Kidney tubule cell (primary cell): ENCODE data around the gene ELANE.
"Not testable (repeated sequence)": the region's sequence is repeated elsewhere in the genome, so short reads cannot be mapped to it uniquely, and the experiment has no call there.

Experiments
- DNase-seq: peaks from one replicate; pipeline ENCODE4 v3.0.0-alpha.2; 2018; ENCODE audit warnings: low spot score

The ELANE gene

DNA sequence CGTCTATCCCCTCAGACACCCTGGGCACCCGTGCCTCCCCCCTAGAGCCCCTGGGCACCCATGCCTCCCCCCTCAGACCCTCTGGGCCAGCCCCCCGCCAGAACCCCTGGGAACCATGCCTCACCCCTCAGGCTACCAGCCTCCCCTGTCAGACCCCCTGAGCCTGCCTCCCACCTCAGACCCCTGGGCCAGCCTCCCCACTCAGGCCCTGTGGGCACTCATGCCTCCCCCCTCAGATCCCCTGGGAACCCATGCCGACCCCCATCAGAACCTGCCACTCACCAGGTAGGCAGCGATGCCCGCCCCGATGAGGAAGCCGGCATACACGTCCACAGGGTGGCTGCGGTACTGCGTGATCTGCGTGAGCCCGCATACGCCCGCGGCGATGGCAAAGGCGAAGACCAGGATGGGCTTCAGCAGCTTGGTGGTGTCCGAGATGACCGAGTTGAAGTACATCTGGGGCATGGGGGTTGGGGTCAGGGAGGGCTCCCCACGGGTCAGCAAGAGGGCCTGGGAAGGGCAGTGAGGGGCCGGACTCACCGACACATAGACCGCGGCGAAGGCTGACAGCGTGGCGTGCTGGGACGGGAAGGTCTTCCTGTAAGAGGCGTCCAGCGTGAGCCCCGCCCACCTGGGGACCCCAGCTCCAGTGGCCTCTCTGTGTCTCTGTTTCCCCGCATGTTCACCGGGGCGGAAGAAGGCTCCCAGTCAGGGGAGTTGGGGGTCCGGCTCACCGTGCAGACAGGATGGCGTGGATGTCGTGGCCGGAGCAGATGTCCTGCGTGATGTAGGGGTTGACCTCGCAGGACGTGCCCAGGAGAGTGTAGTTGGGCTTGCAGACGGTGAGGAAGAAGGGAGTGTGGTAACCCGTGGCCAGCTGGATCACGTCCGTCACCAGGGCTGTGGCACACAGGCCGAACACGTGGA lies 37.7 kb upstream of the ELANE start:
- no peak for DNase-seq

DNA sequence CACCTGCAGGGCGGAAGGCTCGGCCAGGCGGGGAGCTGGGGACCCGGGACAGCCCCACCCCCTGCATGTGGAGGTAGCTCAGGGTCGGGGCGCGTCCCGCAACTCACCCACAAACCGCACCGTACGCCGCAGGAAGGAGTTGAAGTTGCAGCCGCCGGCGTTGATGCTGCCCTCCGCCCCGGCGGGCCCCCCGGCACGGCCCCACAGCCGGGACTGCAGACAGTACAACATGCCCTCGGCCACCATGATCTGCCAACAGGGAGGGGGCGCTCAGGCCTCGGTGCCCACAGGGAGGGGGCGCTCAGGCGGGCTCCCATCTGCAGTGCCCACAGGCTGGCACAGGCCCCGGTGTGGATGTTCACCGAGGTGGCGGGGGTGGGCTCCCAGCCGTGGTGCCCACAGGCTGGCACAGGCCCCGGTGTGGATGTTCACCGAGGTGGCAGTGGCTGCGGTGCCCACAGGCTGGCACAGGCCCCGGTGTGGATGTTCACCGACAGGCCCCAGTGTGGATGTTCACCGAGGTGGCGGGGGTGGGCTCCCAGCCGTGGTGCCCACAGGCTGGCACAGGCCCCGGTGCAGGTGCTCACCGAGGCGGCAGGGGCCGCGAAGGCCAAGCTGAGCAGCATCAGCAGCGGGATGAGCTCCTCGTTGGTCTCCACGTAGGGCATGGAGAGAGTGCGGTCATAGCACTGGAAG lies 36.9 kb upstream of the ELANE start:
- no peak for DNase-seq

DNA sequence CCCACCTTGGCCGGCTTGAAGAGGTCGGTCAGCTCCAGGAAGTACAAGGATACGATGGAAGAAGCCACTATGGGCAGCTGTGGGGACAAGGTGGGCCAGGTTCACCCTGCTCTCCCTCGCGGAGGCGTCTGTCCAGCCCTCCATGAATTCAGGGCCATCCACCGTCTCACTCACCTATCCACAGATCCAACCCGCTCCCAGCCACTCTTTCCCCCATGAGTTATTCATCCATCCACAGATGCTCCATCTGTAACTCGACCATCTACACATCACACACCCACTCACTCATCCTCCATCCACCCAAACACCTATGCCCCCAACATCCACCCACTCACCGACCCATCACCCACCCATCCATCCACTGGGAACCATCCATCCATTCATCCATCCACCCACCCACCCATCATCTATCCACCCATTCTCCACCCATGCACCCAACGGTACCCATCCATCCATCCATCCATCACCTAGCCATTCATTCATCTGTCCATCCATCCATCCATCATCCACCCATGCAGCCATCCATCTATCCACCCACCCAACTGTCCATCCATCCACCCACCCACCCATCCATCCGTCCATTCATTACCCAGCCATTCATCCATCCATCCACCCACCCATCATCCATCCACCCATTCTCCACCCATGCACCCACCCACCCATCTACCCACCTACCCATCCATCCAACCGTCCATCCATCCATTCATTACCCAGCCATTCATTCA lies 36.2 kb upstream of the ELANE start:
- no peak for DNase-seq

- no peak for DNase-seq
Measured at GRCh38 chr19:816500-816857, 35.6 kb upstream of the ELANE start.

DNA sequence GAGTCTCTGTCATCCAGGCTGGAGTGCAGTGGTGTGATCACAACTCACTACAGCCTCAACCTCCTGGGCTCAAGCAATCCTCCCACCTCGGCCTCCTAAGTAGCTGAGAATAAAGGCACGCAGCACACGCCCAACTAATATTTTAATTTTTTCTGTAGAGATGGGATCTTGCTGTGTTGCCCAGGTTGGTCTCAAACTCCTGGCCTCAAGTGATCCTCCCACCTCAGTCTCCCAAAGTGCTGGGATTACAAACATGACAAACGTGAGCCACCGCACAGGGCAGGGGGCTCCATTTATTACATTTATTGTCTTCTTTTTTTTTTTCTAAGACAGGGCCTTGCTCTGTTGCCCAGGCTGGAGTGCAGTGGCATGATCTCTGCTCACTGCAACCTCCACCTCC lies 31.9 kb upstream of the ELANE start:
- DNase-seq: not testable (repeated sequence)

DNA sequence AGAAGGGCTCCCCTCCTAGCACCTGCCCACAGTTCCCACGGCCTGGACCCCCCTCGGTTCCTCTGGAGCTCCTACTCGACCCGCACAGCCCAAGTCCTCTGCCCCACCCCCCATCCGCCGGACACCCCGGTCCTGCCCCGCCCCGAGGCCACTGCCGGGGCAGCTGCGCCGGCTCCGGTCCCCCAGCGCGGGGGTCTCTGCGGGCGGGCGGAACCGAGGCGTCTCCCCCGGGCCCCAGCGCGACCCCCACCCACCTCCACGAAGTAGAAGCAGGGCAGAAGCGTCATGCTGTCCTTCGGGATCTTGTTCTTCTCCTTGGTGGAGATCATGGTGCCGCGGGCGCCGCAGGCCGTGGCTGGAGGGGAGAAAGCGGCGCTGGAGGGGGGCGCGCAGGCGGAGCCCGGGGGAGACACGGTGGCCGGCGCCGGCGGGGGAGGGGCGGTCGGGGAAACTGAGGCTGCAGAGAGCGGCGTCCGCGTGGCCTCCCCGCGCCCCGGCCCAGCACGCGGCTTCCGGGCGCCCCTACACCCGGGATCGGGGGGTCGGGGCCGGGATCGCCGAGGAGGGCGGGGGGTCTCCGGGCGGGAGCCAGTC lies 30.8 kb upstream of the ELANE start:
- DNase-seq: no peak

DNA sequence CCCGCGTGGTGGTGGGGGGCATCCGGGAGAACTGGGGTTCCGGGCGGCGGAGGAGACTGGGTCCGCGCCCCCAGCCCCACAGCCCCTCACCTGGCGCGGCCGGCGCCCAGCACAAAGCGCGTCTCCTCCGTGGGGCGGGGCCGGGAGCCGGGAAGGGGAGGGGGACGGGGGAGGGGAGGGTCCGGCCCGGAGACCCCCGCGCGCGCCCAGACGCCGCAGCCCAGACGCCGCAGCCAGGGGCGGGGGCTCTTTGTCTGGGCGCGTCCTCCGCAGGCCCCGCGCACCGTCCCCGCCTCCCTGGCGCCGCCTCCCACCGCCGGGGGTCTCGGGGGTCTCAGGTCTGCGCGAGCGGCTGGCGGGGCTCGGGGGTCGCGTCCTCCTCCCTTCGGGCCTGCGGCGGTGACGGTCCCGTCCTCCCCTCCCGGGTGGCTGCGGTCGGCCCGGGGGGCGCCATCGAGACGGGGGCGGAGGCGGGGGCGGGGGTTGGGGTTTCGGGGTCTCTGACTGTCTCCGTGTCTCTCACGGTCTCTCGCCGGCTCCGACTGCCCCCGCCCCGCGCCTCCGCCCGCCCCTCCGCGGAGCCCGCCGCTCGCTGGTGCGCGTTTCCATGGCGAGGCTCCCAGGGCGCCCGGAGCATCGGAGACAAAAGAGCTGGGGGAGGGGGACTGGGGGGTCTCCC lies 30.1 kb upstream of the ELANE start, which contains the start of gene PLPPR3:
Gene PLPPR3, minus strand, starts transcription at position 131 of the 679 bp plus-strand sequence. CDS start 396 bp downstream, outside the sequence.
- no peak for DNase-seq

DNA sequence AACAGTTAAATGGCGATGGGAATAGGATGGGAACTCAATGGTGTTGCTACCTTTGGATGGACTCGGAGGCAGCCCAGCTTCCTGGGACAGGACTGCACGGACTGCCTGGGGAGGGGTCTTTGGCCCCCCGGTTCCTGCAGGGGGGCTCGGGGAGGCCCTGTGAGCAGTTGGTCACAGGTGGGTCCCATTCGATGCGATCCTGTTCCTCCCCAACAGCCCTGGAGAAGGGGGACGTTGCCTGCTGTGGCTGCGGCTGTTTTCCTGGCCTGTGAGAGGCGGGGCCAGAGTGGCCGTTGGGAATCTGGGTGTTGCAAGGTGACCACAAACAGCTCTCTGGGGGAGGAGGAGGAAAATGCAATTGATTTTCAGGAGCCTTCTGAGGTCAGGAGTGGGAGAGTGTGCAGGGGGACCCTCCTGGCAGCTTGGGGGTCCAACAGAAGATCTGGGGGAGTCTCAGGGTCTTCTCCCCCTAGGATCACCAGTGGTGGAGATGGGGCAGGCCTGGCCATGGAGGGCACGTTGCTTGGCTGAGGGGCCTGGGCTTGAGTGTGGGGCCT lies 28.5 kb upstream of the ELANE start:
- no peak for DNase-seq

DNA sequence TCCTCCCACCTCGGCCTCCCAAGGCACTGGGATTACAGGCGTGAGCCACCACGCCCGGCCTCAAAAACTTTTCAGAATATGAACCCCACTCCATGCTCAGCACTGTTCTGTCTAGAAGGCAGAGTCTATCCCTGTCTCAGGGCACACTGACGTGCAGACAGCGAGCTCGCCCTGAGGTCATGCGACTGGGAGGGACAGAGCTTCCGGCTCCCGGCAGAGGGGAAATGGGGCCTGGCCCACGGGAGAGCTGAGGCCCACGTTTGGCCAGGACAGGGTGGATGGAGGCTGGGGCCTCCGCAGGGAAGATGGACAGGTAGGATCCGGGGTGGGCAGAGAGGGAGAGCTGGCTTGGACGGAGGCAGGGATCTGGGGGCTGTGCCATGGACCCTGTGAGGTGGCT lies 27.2 kb upstream of the ELANE start:
- DNase-seq: no peak

DNA sequence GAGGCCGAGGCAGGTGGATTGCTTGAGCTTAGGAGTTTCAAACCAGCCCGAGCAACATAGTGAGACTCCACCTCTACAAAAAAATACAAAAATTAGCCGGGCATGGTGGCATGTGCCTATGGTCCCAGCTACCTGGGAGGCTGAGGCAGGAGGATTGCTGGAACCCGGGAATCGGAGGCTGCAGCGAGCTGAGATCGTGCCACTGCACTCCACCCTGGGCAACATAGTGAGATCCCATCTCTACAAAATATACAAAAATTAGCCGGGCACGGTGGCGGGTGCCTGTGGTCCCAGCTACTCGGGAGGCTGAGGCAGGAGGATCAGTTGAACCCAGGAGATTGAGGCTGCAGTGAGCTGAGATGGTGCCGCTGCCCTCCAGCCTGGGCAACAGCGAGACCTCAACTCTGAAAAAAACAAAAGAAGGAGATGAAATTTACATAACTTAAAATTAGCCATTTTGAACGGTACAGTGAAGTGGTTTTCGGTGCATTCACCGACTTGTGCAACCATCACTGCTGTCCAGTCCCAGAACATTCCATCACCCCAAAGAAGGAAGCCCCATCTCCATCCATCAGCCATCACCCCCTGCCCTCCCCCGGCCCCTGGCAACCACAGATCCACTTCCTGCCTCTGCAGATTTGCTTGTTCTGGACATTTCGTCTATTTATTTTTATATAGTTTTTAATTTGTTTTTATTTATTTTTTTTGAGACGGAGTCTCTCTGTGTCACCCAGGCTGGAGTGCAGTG lies 26.0 kb upstream of the ELANE start:
- no peak for DNase-seq

DNA sequence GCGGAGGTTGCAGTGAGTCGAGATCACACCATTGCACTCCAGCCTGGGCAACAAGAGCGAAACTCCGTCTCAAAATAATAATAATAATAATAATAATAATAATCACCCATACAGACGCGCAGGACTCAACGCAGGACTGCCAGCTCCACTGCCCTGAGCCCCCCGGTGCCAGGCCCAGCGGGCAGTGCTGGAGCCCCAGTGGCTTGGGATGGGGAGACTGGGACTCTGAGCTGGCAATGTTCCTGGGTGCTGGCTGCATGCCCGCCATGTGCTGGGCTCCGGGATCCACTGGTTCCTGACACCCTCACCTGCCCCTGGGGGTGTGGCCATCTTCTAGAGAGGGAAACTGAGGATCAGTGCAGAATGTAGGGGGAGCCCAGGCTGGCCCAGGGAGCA lies 24.8 kb upstream of the ELANE start:
- DNase-seq: no peak

DNA sequence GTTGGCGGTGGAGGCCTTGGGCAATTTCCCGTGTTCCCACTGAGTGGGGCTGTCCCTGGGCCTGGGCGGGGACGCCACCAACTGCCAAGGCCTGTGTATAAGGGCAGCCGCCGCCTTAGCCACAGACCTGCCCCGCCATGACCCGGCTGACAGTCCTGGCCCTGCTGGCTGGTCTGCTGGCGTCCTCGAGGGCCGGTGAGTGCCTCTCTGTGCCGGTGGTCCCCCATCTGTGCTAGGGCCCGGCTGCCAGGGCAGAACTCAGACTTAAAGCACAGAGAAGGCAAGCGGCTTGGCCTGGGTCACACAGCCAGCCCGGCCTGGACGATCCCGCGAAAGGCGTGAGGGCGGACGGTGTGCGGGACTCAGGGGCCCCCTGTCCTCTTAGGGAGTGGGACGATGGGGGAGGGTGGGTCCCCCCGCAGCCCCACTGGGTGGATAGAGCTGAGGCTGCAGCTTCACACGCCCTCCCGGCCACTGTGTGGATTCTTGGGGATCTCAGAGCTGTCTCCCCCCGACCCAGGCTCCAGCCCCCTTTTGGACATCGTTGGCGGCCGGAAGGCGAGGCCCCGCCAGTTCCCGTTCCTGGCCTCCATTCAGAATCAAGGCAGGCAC lies 24.3 kb upstream of the ELANE start, which contains the start of gene AZU1:
Gene AZU1, plus strand, starts transcription at position 128 of the 612 bp plus-strand sequence. Its CDS starts 10 bp downstream, at position 138.
- no peak for DNase-seq

DNA sequence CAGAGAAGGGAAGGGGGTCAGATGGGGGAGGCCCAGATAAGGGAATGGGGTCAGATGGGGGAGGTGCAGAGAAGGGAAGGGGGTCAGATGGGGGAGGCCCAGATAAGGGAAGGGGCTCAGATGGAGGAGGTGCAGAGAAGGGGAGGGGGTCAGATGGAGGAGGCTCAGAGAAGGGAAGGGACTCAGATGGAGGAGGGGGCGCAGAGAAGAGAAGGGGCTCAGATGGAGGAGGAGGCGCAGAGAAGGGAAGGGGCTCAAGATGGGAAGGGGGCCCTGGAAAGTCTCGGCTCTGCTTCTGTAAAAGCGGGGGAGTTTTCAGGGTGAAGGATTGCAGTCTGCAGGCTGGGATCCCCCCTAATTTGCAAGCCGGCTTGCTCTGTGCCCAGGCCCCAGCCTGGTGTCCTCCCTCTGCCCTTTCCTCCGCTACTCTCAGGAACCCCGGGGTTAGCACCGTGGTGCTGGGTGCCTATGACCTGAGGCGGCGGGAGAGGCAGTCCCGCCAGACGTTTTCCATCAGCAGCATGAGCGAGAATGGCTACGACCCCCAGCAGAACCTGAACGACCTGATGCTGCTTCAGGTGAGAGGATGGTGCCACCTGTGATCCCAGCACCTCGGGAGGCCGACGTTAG lies 22.9 kb upstream of the ELANE start:
- DNase-seq: no peak

DNA sequence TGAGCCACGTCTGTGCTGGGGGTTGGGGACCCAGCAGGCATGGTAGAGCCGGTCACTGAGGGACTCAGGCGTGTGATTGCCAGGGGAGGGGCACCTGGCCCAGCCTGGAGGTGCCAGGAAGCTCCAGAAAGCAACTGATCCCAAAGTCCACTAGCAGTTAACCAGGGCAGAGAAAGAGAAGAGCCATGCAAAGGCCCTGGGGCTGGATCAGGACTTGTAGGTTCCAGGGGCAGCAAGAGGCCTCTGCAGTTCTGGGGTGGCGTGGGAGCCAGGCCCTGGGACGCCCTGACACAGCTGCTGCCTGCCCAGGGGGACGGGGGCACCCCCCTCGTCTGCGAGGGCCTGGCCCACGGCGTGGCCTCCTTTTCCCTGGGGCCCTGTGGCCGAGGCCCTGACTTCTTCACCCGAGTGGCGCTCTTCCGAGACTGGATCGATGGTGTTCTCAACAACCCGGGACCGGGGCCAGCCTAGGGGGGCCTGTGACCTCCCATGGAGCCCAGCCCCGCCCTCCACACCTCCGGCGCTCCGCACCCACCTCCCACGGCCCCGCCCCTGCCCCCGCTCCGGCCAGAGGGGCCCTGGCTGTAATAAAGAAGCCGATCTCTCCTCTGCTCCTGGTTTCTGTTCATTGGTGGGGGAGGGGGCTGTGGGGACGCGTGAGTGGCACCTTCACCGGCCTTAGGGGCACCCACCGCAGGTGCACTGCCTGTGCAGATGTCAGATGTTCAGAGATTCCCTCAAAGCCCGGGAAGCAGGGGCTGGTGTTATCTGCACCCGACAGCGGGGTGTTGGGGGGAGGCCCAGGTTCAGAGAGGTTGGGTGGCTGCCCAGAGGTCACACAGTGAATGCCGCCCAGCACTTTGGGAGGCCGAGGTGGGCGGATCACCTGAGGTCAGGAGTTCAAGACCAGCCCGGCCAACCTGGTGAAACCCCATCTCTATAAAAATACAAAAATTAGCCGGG lies 20.4 kb upstream of the ELANE start:
- DNase-seq: no peak

- no peak for DNase-seq
Measured at GRCh38 chr19:834216-834615, 17.9 kb upstream of the ELANE start.

DNA sequence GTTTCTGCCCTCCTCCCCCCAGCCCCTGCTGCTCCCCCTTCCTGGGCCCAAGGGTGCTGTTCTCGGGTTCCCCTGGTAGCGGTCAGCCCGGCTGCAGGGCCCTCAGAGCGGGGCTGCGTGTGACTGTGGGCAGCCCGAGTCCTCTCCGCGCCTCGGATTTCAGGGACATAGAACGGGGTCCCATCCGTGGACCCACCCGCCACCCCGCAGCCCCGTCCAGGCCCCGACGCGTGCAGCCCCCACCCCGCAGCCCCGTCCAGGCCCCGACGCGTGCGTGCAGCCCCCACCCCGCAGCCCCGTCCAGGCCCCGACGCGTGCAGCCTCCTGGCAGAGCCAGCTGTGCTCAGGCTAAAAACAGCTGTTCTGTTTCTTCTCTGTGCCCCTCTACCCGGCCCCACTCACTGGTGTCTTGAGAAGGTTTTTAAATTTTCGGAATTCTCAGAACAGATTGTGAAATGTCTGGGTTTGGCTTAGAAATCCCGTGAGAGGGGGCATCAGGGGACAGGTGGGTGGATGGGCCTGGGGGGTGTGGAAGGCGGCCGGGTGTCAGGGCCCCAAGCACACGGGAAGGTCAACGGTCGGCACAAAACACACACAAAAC lies 16.8 kb upstream of the ELANE start:
- DNase-seq: no peak

- DNase-seq: no peak
Measured at GRCh38 chr19:840519-841206, 11.4 kb upstream of the ELANE start, which contains the start of gene PRTN3. TSS of gene PRTN3 (plus strand) at chr19:840999. CDS start at chr19:841009, 10 bp downstream.
